ENCODE data around the gene CHCHD2. TPM values are rescaled to one million over a fixed set of nuclear protein-coding genes. Genes with fewer than 3 reads are reported as not detected.

The CHCHD2 gene
- total and polyA plus RNA-seq, 9 of the 15 experiments (the other 6 are each of a cell fraction or from before 2014, with no cell fraction given) = 145 to 1,044 (median 648) TPM

DNA sequence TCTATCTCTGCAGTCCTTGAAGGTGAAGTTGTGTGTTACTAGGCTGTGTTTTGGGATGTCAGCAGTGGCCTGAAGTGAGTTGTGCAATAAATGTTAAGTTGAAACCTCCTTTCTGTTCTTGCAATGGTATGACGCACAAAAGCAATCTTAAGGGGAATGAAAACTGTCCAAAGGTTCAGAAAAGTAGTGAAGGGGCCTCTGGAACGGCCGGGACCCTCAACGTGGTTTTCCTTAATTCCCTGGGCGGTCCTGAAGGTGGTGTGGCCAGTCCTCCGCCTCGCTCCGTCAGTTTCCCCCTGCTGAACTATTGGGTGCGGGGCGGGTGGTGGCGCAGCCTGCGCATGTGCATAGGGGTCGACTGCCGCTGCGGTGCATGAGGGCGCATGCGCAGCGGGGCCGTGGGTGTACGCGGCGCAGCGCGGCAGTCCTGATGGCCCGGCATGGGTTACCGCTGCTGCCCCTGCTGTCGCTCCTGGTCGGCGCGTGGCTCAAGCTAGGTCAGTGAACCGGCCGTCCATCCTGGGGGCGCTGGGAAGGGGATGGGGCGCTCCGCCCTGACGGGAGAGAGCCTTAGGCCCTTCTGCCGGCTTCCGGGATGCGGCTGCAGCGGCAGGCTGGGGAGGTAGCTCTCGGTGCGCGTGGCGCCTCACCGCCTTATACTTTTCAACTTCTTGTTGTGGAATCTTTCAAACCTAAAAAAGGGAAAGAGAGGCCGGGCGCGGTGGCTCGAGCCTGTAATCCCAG, 42.2 kb downstream of the CHCHD2 start, which contains the start of gene SUMF2 (continued):
- TF ChIP-seq, protein P1, sequence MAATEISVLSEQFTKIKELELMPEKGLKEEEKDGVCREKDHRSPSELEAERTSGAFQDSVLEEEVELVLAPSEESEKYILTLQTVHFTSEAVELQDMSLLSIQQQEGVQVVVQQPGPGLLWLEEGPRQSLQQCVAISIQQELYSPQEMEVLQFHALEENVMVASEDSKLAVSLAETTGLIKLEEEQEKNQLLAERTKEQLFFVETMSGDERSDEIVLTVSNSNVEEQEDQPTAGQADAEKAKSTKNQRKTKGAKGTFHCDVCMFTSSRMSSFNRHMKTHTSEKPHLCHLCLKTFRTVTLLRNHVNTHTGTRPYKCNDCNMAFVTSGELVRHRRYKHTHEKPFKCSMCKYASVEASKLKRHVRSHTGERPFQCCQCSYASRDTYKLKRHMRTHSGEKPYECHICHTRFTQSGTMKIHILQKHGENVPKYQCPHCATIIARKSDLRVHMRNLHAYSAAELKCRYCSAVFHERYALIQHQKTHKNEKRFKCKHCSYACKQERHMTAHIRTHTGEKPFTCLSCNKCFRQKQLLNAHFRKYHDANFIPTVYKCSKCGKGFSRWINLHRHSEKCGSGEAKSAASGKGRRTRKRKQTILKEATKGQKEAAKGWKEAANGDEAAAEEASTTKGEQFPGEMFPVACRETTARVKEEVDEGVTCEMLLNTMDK (IDR thresholded peaks at IDR 0.05; ENCODE audit: borderline replicate concordance, insufficient read depth, low read depth, low read length, poor library complexity, severe bottlenecking) = no peak
- no peak for TF ChIP-seq NFYB (IDR thresholded peaks at IDR 0.05; ENCODE audit: extremely low read depth, insufficient read length)
- TF ChIP-seq ZNF232 (CRISPR knock-in tag; IDR thresholded peaks at IDR 0.05) = no peak
- TF ChIP-seq KLF1 (tag; IDR thresholded peaks at IDR 0.05) = no peak
- peak; percentile 78 for TF ChIP-seq ZBED1 (IDR thresholded peaks at IDR 0.05)
- TF ChIP-seq, protein P2, sequence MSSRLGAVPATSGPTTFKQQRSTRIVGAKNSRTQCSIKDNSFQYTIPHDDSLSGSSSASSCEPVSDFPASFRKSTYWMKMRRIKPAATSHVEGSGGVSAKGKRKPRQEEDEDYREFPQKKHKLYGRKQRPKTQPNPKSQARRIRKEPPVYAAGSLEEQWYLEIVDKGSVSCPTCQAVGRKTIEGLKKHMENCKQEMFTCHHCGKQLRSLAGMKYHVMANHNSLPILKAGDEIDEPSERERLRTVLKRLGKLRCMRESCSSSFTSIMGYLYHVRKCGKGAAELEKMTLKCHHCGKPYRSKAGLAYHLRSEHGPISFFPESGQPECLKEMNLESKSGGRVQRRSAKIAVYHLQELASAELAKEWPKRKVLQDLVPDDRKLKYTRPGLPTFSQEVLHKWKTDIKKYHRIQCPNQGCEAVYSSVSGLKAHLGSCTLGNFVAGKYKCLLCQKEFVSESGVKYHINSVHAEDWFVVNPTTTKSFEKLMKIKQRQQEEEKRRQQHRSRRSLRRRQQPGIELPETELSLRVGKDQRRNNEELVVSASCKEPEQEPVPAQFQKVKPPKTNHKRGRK (tag; IDR thresholded peaks at IDR 0.05) = no peak
- TF ChIP-seq BRD4 (IDR thresholded peaks at IDR 0.05) = peak; percentile 56; the same call in 1 of the 2 replicates
- TF ChIP-seq ZFX (CRISPR knock-in tag; IDR thresholded peaks at IDR 0.05) = peak; percentile 86
- 0 out of 2 replicates have a peak, but pooled peaks have one; percentile 20 for TF ChIP-seq ETV1 (tag; conservative IDR thresholded peaks at IDR 0.05; ENCODE audit: low read depth)
- no peak for TF ChIP-seq ZNF282 (CRISPR knock-in tag; IDR thresholded peaks at IDR 0.05)
- TF ChIP-seq, protein P3, sequence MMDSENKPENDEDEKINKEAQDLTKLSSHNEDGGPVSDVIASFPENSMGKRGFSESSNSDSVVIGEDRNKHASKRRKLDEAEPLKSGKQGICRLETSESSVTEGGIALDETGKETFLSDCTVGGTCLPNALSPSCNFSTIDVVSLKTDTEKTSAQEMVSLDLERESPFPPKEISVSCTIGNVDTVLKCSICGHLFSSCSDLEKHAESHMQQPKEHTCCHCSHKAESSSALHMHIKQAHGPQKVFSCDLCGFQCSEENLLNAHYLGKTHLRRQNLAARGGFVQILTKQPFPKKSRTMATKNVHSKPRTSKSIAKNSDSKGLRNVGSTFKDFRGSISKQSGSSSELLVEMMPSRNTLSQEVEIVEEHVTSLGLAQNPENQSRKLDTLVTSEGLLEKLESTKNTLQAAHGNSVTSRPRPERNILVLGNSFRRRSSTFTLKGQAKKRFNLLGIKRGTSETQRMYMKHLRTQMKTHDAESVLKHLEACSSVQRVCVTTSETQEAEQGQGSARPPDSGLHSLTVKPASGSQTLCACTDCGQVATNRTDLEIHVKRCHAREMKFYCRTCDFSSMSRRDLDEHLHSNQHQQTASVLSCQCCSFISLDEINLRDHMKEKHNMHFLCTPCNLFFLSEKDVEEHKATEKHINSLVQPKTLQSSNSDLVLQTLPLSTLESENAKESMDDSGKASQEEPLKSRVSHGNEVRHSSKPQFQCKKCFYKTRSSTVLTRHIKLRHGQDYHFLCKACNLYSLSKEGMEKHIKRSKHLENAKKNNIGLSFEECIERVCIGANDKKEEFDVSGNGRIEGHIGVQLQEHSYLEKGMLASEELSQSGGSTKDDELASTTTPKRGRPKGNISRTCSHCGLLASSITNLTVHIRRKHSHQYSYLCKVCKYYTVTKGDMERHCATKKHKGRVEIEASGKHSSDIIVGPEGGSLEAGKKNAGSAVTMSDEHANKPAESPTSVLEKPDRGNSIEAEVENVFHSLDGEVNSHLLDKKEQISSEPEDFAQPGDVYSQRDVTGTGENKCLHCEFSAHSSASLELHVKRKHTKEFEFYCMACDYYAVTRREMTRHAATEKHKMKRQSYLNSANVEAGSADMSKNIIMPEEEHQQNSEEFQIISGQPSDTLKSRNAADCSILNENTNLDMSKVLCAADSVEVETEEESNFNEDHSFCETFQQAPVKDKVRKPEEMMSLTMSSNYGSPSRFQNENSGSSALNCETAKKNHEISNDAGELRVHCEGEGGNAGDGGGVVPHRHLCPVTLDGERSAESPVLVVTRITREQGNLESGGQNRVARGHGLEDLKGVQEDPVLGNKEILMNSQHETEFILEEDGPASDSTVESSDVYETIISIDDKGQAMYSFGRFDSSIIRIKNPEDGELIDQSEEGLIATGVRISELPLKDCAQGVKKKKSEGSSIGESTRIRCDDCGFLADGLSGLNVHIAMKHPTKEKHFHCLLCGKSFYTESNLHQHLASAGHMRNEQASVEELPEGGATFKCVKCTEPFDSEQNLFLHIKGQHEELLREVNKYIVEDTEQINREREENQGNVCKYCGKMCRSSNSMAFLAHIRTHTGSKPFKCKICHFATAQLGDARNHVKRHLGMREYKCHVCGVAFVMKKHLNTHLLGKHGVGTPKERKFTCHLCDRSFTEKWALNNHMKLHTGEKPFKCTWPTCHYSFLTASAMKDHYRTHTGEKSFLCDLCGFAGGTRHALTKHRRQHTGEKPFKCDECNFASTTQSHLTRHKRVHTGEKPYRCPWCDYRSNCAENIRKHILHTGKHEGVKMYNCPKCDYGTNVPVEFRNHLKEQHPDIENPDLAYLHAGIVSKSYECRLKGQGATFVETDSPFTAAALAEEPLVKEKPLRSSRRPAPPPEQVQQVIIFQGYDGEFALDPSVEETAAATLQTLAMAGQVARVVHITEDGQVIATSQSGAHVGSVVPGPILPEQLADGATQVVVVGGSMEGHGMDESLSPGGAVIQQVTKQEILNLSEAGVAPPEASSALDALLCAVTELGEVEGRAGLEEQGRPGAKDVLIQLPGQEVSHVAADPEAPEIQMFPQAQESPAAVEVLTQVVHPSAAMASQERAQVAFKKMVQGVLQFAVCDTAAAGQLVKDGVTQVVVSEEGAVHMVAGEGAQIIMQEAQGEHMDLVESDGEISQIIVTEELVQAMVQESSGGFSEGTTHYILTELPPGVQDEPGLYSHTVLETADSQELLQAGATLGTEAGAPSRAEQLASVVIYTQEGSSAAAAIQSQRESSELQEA (IDR thresholded peaks at IDR 0.05; ENCODE audit: low read depth) = no peak
- TF ChIP-seq RBM25 (IDR thresholded peaks at IDR 0.05; ENCODE audit: low read depth, low read length, severe bottlenecking) = no peak
- TF ChIP-seq, protein P4, sequence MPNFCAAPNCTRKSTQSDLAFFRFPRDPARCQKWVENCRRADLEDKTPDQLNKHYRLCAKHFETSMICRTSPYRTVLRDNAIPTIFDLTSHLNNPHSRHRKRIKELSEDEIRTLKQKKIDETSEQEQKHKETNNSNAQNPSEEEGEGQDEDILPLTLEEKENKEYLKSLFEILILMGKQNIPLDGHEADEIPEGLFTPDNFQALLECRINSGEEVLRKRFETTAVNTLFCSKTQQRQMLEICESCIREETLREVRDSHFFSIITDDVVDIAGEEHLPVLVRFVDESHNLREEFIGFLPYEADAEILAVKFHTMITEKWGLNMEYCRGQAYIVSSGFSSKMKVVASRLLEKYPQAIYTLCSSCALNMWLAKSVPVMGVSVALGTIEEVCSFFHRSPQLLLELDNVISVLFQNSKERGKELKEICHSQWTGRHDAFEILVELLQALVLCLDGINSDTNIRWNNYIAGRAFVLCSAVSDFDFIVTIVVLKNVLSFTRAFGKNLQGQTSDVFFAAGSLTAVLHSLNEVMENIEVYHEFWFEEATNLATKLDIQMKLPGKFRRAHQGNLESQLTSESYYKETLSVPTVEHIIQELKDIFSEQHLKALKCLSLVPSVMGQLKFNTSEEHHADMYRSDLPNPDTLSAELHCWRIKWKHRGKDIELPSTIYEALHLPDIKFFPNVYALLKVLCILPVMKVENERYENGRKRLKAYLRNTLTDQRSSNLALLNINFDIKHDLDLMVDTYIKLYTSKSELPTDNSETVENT (CRISPR knock-in tag; IDR thresholded peaks at IDR 0.05) = peak; percentile 96

Data from K562 (cell line).